ENCODE results near the gene COL1A2.

COL1A2 gene

DNA sequence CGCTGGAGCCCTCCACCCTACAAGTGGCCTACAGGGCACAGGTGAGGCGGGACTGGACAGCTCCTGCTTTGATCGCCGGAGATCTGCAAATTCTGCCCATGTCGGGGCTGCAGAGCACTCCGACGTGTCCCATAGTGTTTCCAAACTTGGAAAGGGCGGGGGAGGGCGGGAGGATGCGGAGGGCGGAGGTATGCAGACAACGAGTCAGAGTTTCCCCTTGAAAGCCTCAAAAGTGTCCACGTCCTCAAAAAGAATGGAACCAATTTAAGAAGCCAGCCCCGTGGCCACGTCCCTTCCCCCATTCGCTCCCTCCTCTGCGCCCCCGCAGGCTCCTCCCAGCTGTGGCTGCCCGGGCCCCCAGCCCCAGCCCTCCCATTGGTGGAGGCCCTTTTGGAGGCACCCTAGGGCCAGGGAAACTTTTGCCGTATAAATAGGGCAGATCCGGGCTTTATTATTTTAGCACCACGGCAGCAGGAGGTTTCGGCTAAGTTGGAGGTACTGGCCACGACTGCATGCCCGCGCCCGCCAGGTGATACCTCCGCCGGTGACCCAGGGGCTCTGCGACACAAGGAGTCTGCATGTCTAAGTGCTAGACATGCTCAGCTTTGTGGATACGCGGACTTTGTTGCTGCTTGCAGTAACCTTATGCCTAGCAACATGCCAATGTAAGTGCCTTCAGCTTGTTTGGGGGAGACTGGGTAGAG, at the start of gene COL1A2:
TSS of gene COL1A2 (plus strand) at position 459 of the 704 bp plus-strand sequence. CDS start at position 596, 137 bp downstream.
- no peak for DNase-seq (ENCODE audit: low spot score)

DNA sequence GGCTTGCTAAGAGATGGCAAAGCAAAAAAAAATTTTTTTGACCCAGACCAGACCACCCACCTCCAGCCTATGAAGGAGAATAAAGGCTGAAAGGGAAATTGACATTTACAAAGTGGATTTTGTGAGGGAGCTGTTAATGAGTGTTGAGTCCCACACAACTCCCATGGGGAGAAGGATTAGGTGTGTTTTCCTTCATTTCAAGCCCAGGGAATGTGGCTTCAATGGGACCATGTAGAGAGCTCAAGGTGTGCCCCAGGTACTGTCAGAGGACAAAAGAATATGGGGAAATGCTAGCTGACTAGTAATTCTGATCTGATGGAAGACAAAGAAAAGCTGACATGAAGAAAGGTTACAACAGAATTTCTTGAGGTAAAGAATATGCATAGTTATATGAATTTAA, 48.8 kb upstream of the COL1A2 start:
- DNase-seq (ENCODE audit: low spot score), result no peak

DNA sequence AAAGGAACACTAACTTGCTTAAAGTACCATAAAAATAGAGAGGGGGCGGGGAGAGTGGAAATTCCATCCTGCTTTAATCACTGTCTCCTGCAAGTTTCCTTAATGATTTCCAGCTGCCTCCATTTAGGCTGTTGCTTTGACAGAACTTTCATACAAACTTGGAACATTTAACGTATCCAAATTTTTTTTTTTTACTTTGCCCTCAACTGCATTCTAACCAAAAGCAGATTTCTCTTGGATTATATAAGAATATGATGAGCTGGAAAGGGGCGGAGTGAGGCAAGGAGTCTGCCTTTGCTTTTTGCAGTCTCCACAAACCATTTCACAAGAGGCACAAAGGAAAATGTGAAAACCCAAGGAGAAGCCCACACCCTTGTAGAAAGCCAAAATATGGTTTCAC, 46.6 kb upstream of the COL1A2 start:
- DNase-seq (ENCODE audit: low spot score), result peak; percentile 12

DNA sequence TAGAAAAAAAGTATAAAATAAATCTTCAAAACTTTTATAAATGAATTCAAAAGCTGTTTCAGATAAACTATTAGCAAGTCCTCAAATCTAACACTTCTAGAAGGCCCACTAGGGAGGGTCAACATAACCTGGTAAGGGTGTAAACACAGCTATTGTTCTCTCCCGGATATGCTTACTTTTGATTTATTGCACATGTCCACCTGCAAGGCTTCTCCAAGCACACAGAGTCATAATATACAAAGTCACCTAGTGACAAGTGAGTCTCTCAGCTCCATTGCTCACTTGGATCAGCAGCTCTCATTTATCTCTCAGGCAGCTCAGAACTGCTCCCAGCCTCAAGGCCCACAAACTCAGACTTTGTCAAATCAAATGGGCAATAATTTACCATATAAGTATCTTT, 44.0 kb upstream of the COL1A2 start:
- peak; percentile 11 for DNase-seq (ENCODE audit: low spot score)

DNA sequence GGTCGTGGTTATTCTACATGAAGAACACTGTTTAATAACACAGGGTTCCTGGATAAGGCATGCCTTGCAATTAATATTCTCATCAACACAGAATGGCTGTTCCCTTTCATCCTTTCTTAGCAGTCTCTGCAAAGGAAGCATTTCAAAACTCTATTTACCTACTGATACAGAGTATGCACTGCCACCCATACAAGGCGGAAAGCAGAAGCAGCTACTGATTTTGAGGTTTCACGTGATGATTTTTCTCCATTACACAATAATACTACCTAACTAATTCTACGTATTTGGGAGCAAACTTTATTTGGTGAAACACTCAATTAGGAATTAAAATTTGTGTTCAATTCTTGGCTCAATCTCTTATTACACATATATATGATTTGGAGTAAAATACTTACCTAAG, 43.0 kb upstream of the COL1A2 start:
- DNase-seq (ENCODE audit: low spot score), result no peak

DNA sequence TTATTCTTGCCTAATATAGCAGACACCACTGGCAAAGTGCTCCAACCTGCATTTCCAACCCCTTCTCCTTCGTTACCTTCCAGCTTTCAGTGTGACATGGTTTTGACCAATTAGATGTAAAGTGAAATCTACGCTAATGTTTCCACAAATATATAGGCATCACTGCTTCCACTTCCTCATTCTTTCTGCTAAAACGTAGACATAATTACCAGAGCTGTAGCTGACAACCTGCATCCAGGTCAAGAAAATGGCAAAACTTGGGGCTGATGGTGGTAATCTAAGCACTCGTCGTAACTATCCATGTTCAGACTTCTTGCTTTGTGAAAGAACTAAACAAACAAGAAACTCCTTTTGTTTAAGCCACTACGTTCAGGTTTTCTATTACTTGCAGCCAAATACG, 41.8 kb upstream of the COL1A2 start:
- no peak for DNase-seq (ENCODE audit: low spot score)

DNA sequence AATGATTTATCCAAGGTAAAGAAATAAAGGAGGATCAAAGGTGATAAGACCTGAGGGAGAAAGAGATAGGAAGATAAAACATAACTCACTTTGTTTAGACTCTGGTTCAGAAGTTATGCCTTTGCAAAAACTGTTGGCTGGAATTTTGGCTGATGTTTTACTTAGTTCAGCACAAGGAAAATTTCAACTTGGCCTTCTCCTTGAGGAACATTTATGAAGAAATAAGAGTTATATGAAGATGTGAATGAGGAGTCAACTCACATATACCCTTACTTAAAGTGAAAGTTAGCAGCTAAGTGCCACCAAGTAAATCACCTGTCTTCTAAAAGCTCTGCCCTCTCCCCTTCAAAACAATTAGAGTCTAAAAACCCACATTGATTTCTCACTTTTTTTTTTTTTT, 39.7 kb upstream of the COL1A2 start:
- DNase-seq (ENCODE audit: low spot score), result no peak

DNA sequence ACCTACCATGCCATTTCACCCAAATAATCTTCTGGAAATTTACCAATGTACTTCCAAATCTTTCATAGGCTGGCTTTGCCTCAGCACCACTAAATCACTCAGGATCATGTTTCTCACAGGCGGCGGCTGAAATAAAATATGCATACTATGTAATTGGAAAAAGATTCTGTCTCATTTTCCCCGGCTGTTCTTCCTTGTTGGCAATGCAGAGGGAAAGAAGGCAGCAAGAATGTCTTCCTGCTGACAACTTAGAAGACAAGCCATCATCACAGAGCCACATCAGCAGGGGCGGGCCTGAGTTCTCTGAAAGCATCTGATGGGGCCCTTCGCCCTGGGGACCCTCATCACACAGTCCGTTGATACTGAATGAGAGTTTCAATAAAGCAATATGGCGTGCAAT, 39.2 kb upstream of the COL1A2 start:
- DNase-seq (ENCODE audit: low spot score), result peak; percentile 7

DNA sequence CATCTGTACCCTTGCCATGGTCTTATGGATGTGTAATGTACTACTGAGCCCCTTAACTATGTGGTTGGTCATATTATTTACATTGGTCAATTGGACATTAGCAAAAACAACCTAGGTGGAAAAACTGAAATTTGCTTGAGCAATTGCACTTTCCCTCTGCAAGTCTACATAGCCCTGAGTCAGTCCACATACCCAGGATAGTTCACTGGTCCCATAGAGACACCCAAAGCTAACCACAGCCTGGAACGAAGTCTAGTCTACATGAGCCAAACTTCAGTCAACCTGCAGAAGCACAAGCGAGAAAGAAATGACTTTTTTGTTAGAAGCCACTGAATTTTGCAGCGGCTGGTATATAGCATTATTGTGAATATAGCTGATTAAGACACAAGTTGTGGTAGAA, 37.6 kb upstream of the COL1A2 start:
- DNase-seq (ENCODE audit: low spot score), result no peak

DNA sequence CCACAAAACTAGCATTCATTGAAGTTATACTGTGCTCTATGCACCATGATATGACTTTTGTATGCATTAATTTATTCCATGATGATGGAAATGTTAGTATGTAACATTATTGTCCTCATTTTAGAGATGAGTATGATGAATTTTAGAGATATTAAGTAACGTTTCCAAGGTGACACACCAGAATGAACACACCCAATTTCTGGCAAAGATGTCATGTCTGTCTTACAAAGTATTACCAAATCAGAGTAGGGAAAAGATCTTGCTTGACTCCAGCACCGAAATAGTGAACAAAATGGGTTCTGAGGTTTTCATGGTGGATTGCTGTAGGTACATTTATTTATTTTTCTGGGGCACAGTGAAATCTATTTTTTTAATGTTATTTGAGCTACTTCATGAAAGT, 33.8 kb upstream of the COL1A2 start:
- DNase-seq (ENCODE audit: low spot score), result no peak

DNA sequence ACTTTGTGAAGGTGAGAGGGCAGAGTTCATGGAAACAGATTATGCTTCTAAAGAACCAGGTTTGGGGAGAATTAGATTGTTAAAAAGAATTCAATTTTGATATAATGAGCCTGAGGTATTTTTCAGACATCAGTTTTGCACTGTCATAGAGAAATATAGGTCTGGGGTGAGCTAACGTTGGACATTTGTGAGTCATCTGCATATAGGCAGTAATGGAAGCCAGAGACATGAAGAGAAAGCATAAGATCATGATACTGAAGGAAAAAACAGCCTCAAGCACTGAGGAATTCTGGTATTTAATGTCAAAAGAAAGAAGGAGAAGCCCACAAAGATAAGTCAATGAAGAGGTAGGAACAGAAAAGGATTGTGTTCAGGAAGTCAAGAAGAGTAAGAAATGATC, 32.4 kb upstream of the COL1A2 start:
- DNase-seq (ENCODE audit: low spot score), result no peak

DNA sequence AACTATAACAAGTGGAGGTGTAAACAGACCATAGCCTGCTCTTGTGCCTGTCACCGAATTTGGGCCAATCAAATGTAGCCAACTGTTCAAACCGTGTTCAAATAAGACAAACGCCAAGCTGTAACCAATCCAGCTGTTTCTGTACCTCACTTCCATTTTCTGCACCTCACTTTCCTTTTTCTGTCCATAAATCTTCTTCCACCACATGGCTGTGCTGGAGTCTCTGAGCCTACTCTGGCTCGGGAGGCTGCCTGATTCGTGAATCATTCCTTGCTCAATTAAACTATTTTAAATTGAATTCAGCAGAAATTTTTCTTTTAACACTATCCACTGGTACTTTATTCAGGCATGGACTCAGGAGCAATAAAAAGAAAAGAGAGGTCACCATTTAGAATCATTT, 29.9 kb upstream of the COL1A2 start:
- no peak for DNase-seq (ENCODE audit: low spot score)

DNA sequence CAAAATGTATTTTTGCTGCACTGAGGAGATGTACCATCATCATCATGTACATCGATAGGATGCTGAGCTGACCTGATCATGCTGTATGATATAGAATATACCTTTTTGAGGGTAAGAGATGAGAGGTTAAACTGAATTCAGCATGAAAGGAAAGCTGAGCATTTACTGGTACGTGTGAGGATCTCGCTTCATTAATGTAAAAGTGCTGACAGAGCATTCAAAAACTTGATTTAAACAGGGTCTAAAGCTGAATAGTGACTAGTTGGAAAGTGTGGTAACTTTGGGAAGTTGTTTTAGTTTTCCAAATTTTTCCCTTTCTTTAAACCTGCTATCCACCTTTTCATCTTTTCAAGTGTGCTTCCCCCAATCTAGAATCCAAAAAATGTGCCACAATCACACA, 28.5 kb upstream of the COL1A2 start:
- no peak for DNase-seq (ENCODE audit: low spot score)

DNA sequence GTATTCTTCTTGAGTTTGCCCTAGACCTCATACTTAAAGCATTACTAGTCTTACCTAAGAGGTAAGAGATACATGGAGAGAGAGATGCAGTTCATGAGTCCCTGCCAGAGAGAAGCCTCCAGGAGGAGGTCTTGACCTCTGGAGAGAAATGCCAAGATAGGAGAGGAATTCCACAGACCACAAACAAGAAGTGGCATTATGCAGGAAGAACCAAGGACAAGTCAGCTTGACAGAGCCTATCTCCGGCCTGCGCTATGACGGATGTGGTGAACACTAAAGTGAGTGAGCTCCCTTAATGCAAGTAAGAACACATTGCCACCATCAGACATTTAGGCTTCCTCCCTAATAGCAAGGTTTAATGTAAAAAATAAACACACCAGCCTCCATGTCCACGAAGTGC, 27.9 kb upstream of the COL1A2 start:
- DNase-seq (ENCODE audit: low spot score), result no peak

DNA sequence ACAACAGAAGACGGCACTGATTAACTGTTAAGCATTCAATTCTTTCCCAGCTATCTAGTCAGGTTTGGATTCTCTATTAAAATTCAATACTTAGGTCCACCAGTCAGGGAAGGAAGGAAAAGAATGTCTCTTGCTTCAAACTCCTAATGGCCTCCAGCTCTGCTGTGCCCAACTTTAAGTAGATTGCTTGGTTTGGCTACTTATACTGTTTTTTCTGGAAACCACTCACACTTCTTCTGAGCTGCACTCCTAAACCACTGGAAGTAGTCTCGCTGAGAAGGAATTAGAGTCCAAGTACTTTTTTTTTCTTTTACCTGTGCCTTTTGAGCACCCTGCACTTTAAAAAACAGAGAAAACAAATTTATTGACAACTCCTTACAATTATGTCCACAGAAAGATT, 26.7 kb upstream of the COL1A2 start:
- no peak for DNase-seq (ENCODE audit: low spot score)

DNA sequence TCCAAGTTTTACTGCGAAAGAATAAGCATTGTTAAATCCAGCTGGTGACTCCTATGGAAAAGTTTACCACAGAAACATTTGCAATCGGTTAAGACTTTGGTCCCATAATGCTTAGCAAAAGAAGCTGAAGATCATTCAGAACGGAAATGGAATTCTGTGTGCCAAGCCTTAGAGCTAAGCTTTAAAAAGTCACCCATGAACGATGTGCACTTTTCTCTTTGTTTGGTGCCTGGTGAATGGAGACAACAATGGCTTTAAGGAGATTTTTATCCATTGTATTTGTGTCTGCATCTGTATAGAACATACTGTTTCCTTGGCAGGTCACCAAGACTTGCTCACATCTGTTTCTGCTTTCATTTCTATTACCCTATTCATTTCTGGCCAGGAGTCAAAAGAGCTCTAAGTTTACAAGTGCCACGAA, 26.3 kb upstream of the COL1A2 start:
- DNase-seq (ENCODE audit: low spot score), result no peak

DNA sequence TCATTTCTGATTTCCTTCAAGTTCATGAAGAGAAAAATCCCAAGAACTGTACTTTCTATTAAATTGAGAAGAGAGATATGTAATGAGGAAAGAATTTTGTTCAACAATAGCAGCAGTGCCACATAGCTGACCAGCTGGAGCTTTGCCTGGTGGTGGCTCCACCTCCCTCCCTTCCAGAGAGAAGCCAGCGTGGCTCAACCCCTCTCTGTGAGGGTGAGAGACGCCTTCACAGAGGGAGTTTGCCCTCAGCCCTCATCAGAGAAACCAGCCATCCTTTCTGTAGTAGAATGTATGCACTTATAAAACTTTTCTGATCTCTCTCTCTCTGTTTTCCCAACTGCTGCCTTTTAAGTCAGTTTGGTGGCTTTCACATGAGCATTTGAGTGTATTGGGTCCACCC, 20.5 kb upstream of the COL1A2 start:
- DNase-seq (ENCODE audit: low spot score), result peak; percentile 72

DNA sequence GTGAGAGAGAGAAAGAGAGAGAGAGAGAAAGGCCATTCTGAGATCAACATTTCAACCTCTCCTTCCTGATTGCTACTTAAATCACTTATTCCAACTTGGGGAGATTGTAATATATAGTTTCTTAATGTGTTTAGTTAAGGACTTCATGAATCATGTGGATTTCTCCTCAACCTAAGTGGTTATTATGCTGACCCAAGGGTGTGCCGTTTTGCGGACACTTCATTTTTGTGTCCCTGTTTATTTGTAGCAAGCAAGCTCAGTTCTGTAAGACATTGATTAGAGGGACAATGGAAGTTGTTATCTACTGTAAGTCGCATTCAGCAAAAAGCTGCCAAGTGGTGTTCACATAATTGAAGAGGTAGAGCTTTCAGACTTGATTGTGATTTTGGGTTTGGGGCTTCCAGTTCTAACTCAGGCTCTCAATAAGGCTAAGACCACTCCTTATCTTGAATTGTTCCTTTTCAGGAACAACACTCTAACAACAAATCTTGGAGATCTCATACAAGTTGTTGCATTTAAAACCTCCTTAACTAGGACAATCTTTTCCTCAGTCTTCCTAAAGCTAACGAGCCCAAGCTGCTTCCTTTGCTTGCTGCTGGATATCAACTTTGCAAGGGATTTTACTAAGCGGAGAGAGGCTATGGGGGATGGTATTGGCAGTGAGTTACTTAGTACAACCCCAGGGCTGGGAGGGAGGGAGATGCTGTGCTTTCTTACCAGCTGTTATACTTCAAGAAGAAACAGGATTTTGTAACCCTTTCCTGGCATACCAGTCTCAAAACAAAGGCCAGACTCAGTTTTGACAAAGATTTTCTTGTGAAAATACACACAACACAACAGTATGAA, 19.8 kb upstream of the COL1A2 start:
- peak; percentile 68 for DNase-seq (ENCODE audit: low spot score)

DNA sequence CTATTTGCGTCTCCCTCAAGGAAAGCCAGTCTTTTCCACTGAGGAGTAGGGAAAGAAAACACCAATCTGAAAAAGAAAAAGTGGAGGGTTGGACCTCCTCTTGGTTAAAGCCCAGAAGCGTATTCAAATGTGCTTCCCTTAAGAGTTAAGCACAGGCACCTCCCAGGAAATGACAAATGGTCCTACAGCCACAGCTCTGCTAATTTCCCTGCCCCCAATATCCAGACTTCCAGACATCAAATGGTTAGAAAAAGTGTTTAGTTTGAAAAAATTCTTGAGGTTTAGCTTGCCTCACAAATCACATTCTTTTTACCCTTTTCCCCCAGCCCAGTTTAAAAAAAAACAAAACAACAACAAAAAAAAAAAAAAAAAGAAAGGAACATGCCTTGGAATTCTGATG, 19.0 kb upstream of the COL1A2 start:
- DNase-seq (ENCODE audit: low spot score), result no peak

DNA sequence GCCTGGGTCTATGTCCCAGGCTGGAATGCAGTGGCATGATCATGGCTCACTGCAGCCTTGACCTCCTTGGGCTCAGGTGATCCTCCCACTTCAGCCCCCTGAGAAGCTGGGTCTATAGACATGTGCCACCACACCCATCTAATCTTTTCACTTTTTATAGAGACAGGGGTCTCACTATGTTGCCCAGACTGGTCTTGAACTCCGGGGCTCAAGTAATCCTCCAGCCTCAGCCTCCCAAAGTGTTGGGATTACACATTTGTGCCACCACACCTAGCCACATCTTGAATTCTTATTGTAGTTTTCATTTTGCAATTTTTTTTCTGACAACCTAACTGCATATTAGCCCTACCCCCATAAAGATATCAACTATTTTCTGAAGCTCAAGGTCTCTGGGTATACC, 18.4 kb upstream of the COL1A2 start:
- DNase-seq (ENCODE audit: low spot score), result no peak

DNA sequence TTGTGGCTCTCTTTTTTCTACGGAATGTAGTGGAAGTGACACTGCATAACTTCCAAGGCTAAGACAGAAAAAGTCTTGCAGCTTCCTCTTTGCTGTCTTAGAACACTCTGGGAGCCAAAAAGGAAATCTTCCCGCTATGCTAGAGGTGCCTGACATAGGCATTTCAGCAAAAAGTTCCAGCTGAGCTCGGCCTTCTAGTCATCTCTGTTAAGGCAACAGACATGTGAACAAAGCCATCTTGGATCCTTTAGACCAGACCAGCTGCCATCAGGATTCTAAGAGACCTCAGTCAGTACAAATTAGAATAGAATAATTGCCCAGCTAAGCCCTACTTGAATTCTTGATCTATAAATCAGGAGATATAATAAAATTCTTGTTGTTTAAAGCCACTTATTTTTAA, 16.3 kb upstream of the COL1A2 start:
- no peak for DNase-seq (ENCODE audit: low spot score)

DNA sequence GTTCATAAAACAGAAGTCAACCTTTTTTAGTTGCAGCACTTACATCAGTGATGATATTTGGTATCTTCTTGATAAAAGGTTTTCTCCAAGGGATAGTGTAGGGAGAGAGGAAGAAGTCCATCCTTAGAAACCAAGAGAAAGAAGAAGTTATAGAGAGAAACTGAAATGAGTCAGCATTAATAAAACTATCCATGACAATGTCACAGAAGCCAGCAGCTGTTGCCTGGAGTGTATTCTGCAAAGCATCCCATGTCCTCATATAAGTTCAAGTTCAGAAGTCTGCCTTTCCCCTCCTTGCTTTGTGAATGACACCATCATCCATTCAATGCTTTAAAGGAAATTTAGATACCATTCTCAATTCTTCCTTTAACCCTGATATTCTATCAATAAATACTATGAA, 14.4 kb upstream of the COL1A2 start:
- no peak for DNase-seq (ENCODE audit: low spot score)

DNA sequence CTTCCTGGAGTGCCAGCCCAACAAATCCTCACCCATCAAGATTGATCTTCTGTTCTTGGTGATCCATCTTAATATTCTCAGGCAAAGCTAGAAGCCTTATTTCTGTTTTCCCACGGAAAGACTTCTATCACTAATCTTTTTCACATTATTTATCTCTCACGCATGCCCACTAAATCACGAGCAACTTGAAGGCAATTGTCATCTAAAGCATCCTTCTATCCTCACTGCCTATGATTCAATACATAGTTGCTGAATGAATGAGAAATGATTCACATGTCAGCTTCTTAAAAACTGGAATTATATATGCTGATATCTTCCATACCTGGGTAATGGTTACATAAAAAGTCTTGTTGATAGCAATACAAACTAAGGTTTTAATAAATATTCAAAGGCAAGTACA, 12.6 kb upstream of the COL1A2 start:
- no peak for DNase-seq (ENCODE audit: low spot score)

DNA sequence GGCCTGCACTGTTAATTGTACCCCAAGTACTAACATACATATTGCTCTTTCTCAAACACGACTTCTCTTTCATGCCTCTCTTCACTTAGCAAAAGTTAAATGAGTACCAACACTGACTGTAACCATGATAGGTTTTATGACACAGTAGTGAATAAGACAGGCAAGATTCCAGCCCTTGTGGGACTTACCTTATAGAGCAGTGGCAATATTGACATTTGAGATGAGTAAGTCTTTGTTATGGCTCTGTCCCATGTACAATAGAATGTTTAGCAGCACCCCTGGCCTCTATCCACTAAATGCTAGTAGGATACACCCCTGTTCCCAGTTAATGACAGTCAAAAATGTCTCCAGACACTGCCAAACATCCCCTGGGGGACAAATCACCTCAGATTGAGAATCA, 11.9 kb upstream of the COL1A2 start:
- DNase-seq (ENCODE audit: low spot score), result no peak

Measured in iPS-NIHi11 (cell line).